Measurements from ENCODE around the gene BCAR1.

DNA sequence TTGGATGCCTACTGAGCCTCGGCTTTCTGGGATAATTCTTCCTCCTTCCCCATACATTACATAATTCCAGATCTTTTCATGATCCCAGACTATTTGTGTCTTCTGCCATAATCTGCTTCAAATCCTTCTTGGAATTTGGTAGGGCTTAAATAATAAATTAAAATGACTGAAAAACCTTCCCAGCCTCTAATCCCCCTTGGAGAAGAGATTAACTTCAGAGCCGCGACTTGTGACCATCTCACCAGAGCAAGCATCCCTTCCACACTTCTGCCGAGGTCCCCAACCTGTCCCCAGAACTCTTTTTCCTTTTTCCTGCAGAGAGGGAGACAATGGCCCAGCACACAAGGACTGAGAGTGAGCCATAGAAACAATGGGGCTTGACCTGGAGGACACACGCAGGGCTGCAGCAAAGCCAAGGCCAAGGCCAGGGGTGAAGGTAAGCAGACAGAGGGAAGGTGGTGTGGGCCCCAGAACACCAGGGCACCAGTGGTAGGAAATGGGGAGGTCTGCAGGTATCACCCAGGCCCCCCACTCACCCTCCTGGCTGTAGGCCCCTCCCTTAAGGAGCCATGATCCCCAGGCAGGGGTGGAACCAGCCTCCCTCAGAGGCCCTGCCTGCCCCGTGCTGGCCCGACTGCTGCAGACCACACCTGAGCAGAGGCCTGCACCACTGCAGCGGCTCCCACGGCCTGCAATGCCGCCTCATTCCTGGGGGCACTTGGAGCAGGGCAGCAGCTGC is 9.6 kb upstream of the BCAR1 start:
- TF ChIP-seq, protein P1, sequence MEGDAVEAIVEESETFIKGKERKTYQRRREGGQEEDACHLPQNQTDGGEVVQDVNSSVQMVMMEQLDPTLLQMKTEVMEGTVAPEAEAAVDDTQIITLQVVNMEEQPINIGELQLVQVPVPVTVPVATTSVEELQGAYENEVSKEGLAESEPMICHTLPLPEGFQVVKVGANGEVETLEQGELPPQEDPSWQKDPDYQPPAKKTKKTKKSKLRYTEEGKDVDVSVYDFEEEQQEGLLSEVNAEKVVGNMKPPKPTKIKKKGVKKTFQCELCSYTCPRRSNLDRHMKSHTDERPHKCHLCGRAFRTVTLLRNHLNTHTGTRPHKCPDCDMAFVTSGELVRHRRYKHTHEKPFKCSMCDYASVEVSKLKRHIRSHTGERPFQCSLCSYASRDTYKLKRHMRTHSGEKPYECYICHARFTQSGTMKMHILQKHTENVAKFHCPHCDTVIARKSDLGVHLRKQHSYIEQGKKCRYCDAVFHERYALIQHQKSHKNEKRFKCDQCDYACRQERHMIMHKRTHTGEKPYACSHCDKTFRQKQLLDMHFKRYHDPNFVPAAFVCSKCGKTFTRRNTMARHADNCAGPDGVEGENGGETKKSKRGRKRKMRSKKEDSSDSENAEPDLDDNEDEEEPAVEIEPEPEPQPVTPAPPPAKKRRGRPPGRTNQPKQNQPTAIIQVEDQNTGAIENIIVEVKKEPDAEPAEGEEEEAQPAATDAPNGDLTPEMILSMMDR (optimal IDR thresholded peaks at IDR 0.05 in 1 of 3, IDR thresholded peaks at IDR 0.05 in 1 of 3, conservative IDR thresholded peaks at IDR 0.05 in 1 of 3; ENCODE audit: extremely low read depth in 1 of 3, insufficient read depth in 2 of 3, low read length in 3 of 3), result no peak
- TF ChIP-seq EZH2 (IDR thresholded peaks at IDR 0.05; ENCODE audit: low read length), result no peak

All from keratinocyte (primary cell).